NCI-H1694 (cell line): ENCODE measurements around the gene FOXF1.

Source experiments
- DNase-seq: peaks from one replicate; lab custom pipeline; 2025; lab: John Stamatoyannopoulos, UW

The FOXF1 gene

DNA sequence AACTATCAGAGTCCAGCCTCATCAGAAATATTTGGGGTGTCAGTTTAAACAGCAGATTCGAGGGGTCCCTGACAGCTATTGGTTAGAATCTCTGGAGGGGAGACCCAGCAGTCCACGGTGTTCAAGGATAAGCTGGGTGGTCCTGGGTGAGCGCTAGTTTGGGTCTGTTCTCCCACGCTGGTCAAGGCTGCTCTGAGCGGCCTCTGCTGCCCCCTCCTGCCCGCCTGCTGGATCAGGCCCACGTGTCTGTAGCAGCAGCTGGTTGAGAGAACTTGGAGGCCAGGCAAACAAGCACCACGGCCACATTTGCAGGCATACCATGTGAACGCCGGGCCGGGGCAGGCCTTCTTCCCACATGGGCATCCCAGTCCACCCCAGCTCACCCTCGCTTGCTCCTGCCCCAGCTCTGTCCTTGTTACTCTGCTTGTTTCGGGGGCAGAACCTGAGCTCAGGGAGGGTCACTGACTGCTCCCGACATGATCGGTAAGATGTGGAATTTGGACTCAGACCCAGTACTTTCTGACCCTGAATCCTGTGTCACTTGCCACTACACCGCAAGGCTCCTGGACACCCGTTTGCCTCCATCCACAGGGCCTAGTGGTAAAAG lies 7.4 kb downstream of the FOXF1 start:
- DNase-seq: no peak

DNA sequence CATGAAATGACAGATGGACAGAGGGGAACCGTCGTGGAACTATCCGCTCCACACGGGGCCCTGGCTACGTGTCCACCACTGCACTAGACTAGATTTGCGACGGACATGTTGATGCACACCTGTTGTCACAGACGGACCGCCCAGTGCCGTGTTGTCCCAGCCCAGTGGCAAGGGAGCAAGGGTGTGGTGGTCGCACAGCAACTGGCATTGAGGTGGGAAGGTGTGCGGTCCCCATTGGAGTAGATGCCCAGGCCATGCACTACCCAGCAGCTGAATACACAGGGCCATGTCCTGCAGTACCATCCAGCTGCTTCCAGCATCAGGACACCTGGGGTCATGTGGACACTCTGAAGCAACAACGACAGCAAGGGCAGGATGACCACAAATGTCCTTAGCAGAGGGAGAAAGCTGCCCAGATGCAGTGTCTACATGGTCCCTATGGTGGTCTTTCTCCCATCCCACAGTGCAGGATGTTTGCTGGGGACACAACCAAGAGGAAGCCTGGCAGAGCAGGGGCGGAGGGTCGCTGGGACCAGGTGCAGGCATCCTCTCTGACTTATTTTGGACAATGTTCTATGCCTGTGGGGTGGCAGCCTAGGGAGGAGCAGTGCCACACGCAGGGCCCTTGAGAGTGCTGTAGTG lies 8.8 kb downstream of the FOXF1 start:
- DNase-seq: no peak

DNA sequence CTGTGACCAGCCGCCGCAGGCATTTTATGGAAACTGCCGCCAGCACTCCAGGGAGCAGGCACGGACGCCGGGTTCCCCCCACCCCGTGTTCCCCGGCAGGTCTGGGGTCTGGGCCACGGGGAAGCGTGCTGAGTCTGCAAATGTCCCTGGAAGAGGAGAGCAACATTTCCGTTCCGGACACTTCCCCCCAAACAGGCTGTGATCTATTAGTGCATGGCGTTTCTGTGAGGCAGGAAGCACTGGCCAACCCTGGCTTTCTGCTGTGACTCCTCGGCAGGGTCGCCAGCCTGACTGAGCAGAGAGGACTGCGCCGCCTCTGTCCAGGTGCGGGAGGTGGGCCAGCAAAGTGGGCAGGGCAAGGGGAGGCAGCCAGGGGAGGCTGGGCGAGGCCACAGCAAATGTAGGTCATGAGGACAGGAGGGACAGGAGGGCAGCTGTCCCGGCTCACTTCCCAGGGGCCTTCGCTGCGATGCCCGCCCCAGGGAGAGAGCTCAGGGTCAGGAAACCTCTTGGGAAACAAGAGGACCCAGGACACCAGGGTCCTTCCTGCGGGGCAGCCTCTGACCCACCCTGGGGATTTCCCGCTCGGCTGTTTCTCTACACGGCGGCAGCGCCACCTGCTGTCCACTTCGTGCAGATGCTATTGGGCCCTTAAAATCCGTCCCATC lies 9.5 kb downstream of the FOXF1 start:
- DNase-seq: peak; percentile 7

DNA sequence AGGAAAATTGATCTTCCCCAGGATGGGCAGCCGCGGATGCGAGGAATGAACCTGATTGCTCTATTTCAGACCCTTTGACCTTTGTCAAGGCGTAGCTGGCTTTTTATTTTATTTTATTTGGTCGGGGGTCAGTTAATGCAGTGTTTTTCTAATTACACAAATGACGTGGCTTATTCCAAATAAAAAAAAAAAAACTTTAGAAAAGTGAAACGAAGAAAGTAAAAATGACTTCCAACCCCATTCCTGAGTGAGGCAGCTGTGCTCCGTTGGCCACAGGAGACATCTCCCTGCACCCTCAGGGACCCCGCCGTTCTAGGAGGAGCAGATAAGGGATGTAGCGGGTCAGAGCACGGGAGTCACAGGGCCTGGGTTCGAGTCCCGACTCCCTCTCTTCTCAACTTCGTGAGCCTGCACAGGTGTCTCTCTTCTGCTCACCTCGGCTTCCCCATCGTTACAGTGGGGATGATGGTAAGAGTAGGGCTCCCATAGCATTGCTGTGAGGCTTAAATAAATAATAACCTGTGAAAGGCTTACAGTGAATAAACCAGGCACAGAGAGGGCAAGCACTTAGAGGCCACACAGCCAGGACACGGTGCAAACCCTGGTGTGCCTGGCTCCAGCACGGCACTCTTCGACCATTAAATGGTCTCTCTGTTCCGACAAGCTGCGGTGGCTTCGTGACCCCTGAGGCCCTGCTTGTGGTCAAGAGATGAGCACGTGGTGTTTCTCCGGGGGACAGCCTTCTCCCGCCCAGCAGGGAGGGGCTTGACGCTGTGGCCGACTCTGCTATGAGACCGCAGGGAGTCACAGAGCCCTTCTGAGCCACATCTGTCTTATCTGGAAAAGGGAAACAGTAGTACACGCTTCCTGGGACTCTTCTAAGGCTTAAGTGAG lies 10.2 kb downstream of the FOXF1 start:
- DNase-seq: no peak

DNA sequence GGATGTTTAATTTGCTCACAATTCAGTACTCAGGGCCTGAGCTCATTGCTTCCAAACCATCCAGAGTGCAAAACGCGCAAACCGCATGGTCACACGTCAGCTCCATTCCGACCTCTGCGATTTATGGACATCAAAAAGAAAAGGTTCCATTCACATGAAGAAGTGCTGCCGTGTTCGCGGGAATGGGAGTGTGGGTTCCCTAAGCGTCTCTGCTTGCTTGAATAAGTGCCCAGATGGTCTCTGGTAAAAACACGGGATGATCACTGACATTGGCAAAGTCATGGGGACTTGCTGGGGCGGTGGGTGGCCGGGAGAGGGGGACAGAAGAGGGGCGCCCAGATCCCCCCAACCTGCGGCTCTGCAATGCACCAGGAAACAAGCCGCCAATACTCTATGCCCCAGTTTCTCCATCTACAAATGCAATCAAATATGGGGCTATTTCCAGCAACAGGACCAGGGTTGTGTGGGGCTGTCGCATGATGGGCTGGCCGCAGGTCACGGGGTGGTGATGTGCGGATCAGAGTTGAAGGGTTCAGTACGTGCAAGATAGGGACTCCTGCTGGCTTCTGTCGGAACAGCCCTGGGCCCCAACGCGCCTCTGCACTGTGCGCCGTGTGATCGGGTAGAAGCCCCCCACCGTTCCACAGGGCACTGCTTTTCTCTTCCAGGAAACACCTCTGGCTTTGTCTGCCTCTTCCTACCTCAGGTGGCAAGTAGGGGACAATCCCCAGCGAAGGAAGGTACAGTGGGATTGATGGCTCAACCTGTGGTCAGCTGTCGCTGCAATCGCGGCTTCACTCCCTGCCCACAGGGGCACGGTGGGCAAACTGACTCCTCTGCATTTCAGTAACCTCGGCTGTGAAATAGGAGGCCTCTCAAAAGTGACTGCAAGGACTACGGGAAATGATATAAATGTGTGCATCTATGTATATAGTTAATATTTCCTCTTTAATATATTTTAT lies 11.2 kb downstream of the FOXF1 start:
- no peak for DNase-seq

DNA sequence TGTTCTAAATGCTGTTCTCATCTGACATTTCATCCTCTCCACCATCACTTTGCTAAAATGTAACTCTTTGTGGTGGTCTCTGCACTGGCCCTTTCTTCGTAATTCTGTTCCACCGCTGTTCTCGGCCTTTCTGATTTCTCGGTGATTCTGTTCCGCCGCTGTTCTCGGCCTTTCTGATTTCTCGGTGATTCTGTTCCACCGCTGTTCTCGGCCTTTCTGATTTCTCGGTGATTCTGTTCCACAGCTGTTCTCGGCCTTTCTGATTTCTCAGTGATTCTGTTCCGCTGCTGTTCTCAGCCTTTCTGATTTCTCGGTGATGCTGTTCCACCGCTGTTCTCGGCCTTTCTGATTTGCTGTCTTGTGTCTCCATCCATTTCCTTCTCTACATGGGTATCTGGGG lies 12.3 kb downstream of the FOXF1 start:
- DNase-seq: no peak

DNA sequence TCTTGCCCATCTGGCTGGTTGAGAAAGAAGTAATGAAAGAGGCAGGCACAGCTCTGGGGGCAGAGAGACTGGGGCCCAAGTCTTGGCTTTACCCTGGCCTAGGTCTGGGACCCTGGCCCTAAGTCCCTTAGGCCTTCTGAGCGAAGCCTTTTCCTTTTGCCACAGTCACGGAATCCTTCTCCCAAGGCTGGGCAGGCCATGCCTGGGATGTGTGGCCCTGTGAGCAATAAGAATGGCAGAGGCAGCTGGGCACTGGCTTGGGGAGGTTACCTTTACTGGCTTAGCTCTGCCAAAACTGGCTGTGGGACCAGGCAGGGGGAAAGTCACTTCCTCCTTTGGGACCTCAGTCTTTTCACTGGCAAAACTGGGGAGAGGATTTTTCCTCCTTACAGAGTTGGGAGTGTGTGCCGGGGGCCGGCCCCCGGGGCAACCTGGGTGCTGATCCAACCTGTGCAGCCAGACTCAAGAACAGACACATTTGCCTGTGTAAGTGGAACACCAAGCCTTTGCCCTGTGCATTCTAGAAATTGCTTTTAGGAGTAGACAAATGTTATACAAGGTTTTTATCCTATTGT lies 12.9 kb downstream of the FOXF1 start:
- DNase-seq: no peak

DNA sequence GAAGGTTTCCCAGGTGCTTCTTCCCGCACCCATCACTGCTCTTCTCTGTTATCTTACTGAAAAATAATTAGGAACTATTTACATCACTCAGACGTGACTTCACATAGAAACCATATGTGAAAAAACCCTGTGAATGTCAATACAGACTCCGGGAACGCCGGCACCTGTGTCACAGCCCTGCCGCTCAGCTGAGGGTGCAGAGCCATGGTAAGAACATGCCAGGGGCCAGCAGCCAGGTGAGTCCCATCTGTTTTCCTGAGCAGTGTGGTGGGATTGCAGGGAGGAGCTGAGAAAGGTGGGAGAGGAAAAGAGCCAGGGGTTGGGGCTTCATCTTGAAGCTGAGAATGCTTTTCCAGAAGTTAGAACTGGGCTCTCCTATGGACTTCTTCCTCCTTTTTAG lies 13.7 kb downstream of the FOXF1 start:
- DNase-seq: no peak

DNA sequence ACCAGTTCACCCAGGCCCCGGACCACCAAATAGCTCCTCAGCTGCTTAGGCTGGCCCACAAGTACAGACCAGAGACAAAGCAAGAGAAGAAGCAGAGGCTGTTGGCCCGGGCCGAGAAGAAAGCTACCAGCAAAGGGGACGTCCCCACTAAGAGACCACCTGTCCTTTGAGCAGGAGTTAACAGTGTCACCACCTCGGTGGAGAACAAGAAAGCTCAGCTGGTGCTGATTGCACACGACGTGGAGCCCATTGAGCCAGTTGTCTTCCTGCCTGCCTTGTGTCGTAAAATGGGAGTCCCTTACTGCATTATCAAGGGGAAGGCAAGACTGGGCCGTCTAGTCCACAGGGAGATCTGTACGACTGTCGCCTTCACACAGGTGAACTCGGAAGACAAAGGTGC lies 15.4 kb downstream of the FOXF1 start:
- DNase-seq: no peak

DNA sequence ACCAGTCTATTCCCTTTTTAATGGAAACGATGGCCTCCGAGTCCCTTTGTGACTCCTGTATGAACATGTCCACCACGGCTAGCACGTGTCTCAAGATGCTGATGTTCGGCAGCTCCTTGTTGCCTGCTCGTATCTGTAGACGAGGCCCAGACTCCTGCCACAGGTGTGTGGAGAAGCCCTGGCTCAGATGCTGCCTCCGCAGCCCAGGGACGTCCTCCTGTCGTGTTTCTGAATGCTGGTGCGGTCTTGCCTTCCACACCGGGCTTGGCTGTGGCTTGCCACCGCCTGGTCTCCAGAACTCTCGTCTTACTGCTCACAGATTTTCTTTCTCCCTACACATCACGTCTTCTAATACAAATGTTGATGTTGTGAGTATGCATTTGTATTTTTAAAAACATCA lies 17.0 kb downstream of the FOXF1 start:
- no peak for DNase-seq

DNA sequence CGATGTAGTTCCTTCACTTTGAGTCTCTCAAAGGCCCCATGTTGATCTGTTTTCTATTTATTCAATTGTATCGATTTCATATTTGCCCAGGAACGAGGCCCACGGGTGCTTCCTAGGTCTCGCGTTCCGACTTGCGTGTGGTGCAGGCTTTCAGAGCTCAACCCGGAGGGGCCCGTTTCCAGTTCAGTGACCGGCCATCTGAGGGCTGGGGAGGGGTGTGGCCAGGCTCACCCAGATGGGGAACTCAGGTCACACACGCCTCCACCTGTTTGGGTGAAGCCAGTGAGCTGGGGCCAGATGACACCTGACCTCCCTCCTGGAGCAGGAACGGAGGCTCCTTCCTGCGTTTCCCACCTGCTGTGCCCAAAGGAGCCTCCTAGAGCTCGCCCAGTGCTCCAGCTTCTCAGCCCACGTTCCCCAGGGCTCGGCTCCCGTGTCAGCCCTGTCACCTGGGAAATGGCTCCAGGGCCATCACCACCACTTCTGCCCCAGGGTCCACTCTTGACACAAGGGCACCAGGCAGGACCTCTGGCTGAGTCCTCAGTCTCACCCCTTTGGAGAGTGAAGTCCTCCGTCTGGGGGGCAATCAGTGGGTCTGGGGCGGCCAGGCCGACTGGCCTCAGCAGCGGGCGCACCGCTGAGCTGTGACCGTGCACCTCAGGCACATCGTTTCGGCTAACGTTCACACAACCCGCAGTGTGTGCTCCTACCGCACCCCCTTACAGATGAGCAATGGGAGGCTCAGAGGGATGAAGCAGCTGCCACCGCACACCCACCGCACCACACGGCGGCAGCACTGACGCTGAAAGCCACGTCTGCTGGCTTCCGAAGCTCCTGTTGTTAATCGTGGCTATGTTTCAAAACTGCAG lies 18.0 kb downstream of the FOXF1 start:
- DNase-seq: no peak

DNA sequence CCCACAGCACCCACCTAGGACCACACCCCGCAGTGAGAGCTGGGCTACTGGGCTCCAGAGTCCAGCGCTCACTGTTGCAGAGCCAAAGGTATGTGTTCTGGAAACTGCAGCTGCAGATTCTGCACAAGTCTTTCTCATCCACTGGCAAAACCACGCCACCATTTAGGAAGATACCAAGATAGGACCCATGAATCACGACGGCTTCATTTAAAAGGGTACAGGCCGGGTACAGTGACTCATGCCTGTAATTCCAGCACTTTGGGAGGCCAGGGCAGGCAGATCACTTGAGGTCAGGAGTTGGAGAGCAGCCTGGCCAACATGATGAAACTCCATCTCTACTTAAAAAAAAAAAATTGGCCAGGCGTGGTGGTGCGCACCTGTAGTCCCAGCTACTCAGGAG lies 18.8 kb downstream of the FOXF1 start:
- DNase-seq: no peak

DNA sequence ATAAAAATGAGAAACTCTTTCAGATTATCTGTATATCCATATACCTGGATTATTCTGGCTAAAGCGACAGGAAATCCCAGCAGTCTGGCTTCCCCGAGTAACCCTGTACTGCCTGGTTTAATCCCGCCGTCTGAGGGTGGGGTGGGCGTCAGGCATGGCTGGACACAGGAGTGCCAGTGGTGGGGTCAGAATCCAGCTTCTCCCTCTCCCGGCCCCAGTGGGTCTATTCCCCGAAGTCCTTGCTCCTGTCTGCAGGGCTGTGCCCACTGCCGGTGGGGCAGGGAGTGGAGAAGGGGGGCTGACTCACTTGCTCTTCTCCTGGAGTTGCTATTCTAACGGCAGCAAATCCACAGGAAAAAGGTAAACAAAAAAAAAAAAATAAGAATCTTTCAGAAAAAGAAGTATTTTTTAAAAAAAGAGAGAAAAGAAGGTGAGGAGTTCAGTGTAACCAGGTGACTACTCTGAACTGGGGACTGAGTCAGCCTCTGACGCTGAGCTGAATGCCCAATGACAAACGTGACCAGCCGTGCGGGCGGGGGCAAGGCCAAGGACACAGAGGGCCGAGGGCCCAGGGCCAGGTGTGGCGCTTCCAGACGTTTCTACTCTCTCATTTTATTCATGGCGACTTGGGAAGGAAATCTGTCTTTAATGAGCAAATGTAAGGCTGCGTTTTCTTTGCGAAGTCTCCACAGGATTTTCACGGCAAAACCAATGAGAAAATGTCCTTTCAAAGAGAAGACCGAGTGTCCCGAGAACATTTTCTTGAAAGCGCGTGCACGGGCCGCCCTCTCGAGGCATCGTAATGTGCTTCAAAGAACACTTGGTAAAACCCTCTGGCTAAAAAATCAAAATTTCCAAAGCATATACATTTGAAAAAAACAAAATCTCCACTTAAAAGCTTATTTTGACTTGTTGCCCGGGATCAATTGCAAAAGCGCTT lies 20.2 kb downstream of the FOXF1 start:
- DNase-seq: no peak

DNA sequence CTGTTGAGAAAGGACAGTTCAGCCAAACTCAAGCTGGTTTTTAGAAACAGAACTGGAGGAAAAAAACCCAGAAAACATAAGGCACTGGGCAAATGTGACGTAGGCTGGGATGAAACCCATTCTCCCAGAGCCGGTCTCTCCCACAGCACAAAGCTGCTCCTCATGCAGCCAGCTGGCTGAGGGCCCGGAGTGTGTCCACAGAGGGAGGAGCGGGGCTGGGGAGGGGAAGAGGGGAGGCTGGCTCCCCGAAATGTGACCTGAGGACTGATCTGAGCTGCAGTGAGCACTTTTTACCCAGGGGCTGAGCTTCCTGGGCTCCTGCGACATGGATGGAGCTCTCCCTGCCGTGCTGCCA lies 20.8 kb downstream of the FOXF1 start:
- DNase-seq: no peak

DNA sequence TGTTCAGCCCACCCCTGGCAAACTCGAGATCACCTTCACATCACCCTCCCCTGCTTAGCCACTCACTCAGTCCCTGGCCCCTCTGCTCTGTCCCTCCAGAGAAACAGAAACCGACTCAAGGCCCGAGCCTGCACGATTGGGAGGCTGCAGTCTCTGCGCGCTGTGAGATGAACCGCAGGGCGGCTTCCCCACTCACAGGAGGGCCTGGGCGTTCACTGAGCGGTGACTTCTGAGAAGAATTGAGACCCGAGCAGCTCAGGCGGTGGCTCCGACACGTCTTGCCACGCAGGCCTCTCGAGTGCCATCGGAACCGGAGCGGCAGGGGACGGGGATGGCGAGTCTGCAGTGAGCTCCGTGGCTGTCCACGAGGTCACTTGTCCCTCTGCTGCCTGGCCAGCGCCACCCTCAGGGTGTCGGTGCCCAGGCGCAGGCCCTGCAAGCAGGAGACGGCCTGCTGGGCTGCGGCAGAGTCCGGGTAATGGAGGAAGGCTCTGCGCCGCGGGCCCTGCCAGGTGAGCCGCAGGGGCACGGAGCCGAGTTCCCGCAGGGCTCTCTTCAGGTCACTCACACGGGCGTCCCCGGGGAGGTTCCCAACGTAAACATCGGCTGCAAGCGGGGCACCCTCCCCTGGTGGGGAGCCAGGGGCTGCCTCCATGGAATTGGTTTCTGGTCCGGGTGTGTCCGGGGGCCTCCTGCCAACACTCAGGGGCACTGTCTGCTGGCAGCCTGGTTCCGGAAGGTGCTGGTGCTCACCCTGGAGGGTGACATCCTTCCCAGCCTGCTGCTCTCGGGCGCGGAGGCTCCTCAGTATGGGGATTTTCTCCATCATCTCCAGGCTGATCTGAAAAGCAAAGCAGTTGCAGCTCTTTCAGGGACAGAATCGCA lies 21.6 kb downstream of the FOXF1 start:
- no peak for DNase-seq

DNA sequence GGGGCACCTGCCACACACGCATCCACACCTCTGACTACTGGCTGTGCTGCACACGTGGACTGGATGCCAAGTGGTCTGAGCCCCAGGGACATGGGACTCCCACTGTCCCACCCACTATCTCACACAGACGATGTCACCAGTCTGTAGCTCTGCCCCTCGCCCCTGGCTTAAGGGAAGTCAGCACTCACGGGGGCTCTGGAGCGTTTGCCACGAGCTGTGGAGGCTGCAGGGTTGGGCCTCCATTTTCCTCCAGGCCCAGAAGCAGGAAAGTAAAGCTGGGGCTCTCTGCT lies 22.1 kb downstream of the FOXF1 start:
- no peak for DNase-seq

DNA sequence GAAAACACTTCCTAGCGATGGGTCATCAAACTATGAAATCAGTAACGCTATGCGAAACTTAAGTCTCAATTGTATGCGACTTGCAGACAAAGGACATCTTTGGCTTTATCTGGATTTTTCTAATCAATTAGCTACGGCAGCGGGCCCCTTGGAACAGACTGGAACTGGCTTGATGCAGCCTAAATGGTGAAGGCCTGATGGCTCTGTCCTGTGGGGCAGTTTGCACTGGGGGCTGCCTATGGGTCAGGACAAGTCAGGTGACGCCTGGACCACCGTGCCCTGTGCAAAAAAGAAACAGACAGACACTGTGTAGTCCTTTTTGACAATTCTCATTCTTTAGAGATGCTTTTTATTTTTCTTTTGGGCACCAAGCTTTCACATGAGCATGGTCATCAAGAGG lies 22.7 kb downstream of the FOXF1 start:
- DNase-seq: no peak

DNA sequence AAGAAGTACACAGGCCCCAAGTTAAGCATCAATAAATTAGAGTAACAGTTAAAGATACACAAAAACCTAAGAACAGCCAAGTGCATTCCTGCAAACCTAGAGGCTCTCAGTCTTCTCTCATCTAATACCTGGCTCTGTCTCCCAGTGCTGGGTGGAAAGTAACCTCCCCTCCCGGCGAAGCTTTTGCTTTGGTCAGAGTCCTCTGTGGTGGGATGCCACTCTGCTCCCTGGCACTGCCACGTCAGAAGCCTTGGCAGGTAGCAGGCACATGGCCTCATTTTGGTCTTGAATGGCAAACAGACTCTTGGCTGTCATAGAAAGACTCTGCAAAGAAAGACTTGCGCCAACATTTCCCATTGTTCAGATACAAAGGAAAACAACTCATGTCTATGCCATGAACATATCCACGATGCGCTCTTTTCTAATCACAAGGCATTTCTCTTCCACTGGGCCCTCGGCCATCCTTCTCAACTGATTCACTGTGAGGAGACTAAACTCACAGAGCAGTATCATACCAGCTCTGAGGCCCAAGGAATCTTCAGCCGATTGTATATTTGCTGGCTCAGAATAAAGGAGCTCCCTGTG lies 23.5 kb downstream of the FOXF1 start:
- no peak for DNase-seq
